ENCODE measurements around the gene AEBP2.

- TF ChIP-seq, protein P1, sequence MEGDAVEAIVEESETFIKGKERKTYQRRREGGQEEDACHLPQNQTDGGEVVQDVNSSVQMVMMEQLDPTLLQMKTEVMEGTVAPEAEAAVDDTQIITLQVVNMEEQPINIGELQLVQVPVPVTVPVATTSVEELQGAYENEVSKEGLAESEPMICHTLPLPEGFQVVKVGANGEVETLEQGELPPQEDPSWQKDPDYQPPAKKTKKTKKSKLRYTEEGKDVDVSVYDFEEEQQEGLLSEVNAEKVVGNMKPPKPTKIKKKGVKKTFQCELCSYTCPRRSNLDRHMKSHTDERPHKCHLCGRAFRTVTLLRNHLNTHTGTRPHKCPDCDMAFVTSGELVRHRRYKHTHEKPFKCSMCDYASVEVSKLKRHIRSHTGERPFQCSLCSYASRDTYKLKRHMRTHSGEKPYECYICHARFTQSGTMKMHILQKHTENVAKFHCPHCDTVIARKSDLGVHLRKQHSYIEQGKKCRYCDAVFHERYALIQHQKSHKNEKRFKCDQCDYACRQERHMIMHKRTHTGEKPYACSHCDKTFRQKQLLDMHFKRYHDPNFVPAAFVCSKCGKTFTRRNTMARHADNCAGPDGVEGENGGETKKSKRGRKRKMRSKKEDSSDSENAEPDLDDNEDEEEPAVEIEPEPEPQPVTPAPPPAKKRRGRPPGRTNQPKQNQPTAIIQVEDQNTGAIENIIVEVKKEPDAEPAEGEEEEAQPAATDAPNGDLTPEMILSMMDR (conservative IDR thresholded peaks at IDR 0.05) = no peak
- no peak for TF ChIP-seq EZH2 (IDR thresholded peaks at IDR 0.05; ENCODE audit: low read depth)
These were observed 100.5 kb downstream of the AEBP2 start for GRCh38 chr12:19539836-19540235.
